Brain microvascular endothelial cell (primary cell): ENCODE measurements around the gene PLA2G1B.

Source experiments
- DNase-seq: peaks from one replicate; pipeline ENCODE4 v3.0.0-alpha.2; 2020
- H3K27ac ChIP-seq: fragments of 250-450 bp; sonication (Bioruptor Pico); 2 replicates; pipeline ENCODE4 v1.5.1; 2020; ENCODE audit warnings: mild to moderate bottlenecking, moderate library complexity
- H3K27me3 ChIP-seq: fragments of 250-450 bp; sonication (Bioruptor Pico); replicated peaks from 2 replicates; pipeline ENCODE4 v1.5.1; 2020; ENCODE audit warnings: mild to moderate bottlenecking
- H3K36me3 ChIP-seq: fragments of 250-450 bp; sonication (Bioruptor Pico); replicated peaks from 2 replicates; pipeline ENCODE4 v1.5.1; 2020; ENCODE audit warnings: mild to moderate bottlenecking
- H3K4me3 ChIP-seq: 2 replicates; pipeline ENCODE4 v1.5.1; 2011; ENCODE audit warnings: low read depth, mild to moderate bottlenecking, control low read depth, low read length, moderate library complexity
- CTCF ChIP-seq: IDR thresholded peaks from 2 replicates; pipeline ENCODE4 v1.5.1; 2011; ENCODE audit warnings: low read depth, mild to moderate bottlenecking, moderate library complexity, low read length, control low read depth, inconsistent platforms; ENCODE audit errors: missing control alignments
- in situ Hi-C: cut with HindIII; loops from 2 replicates; pipeline ENCODE4 v1.10.0; 2017; ENCODE audit warnings: low sequenced_read_pairs, low pct_ligation_motif_present

The PLA2G1B gene

GRCh38 chr12:120327593-120327992, at the start of gene PLA2G1B:
Gene PLA2G1B (minus strand): TSS chr12:120327779. CDS start chr12:120327753, 26 bp downstream.
- no peaks in the 10 kb centered on the region for H3K36me3 ChIP-seq
- H3K4me3 ChIP-seq = no peak within 1 kb of the TSS
- no peaks in the 10 kb centered on the region for H3K27me3 ChIP-seq
- no peak for TF ChIP-seq CTCF
- in situ Hi-C loops = no loop called here
- no peak within 1 kb of the TSS for H3K27ac ChIP-seq
- DNase-seq = no peak

- no peak for DNase-seq
- H3K27ac ChIP-seq = no peak overlapping the region
- no peaks in the 10 kb centered on the region for H3K36me3 ChIP-seq
- peaks cover 18% of the 10 kb centered on the region for H3K27me3 ChIP-seq
- in situ Hi-C loops = no loop called here
- no peak overlapping the region for H3K4me3 ChIP-seq
- no peak for TF ChIP-seq CTCF
Observed at GRCh38 chr12:120376934-120377572, 49.5 kb upstream of the PLA2G1B start.

- DNase-seq = no peak
- H3K27ac ChIP-seq = no peak overlapping the region
- peaks cover 23% of the 10 kb centered on the region for H3K27me3 ChIP-seq
Observed at GRCh38 chr12:120376416-120376815, 48.8 kb upstream of the PLA2G1B start.

GRCh38 chr12:120376009-120376408, 48.4 kb upstream of the PLA2G1B start:
- TF ChIP-seq CTCF = no peak
- in situ Hi-C loops = no loop called here
- DNase-seq = no peak
- Histone ChIP-seq H3K4me3 (no peak overlapping the region), H3K36me3 (no peaks in the 10 kb centered on the region), H3K27me3 (peaks cover 27% of the 10 kb centered on the region), H3K27ac (no peak overlapping the region)

More at GRCh38 chr12:120376416-120376815, 48.8 kb upstream of the PLA2G1B start:
- Histone ChIP-seq H3K36me3 (no peaks in the 10 kb centered on the region), H3K4me3 (no peak overlapping the region)
- no peak for TF ChIP-seq CTCF
- in situ Hi-C loops = no loop called here

GRCh38 chr12:120373683-120374082, 46.1 kb upstream of the PLA2G1B start:
- in situ Hi-C loops = no loop called here
- peaks cover 46% of the 10 kb centered on the region for H3K27me3 ChIP-seq

More at GRCh38 chr12:120373683-120374082, 46.1 kb upstream of the PLA2G1B start:
- no peak overlapping the region for H3K4me3 ChIP-seq
- no peaks in the 10 kb centered on the region for H3K36me3 ChIP-seq
- DNase-seq = no peak
- TF ChIP-seq CTCF = no peak
- H3K27ac ChIP-seq = no peak overlapping the region
